ENCODE measurements around the gene GNA12.

- no peak for TF ChIP-seq CTCF (IDR thresholded peaks at IDR 0.05)
- TF ChIP-seq POLR2A (IDR thresholded peaks at IDR 0.05): no peak
These were observed 9.0 kb upstream of the GNA12 start for GRCh38 chr7:2853147-2853546.
